Astrocyte (in vitro differentiated cells and primary cell): ENCODE results near the gene DLGAP1.

Experiments used
- CTCF ChIP-seq: IDR thresholded peaks from 2 replicates; pipeline ENCODE4 v1.5.1; 2011; ENCODE audit warnings: low read depth, mild to moderate bottlenecking, inconsistent platforms, low read length, moderate library complexity; ENCODE audit not compliant: insufficient read depth
- EZH2 ChIP-seq: IDR thresholded peaks from 2 replicates; pipeline ENCODE4 v1.6.1; 2012; ENCODE audit warnings: mild to moderate bottlenecking, low read length, inconsistent platforms; ENCODE audit not compliant: insufficient read depth

GRCh38 chr18:4126939-4127338, 328.2 kb downstream of the DLGAP1 start:
- TF ChIP-seq EZH2: no peak
- TF ChIP-seq CTCF: no peak
